HepG2 (cell line): Measurements from ENCODE around the gene SLC29A2. TPM values are rescaled to one million over a fixed set of nuclear protein-coding genes. Genes with fewer than 3 reads are reported as not detected.

Source experiments
- FOXA1 ChIP-seq, 2 experiments: fragments of 450-650 bp in 1 of 2; sonication (generic) in 1 of 2; formaldehyde crosslinking in 1 of 2; IDR thresholded peaks; 2 replicates each; pipeline versions ENCODE4 v1.4.0 to v1.6.1; 2016 to 2020; ENCODE audit warnings: missing genetic modification reagents in 1 of 2
- FOXO4 ChIP-seq: sonication (generic); formaldehyde crosslinking; conservative IDR thresholded peaks from 2 replicates; pipeline ENCODE4 v1.8.1; 2023; ENCODE audit warnings: missing genetic modification reagents
- GPN1 ChIP-seq: sonication (generic); formaldehyde crosslinking; IDR thresholded peaks from 2 replicates; pipeline ENCODE4 v1.5.1; 2020; ENCODE audit warnings: missing genetic modification reagents, borderline replicate concordance
- MED1 ChIP-seq: sonication (generic); formaldehyde crosslinking; IDR thresholded peaks from 2 replicates; pipeline ENCODE4 v1.4.0; 2020; ENCODE audit warnings: missing genetic modification reagents
- MEIS2 ChIP-seq: sonication (generic); formaldehyde crosslinking; IDR thresholded peaks from 2 replicates; pipeline ENCODE4 v1.9.0; 2021; ENCODE audit warnings: mild to moderate bottlenecking, missing genetic modification reagents
- REXO4 ChIP-seq: sonication (generic); formaldehyde crosslinking; IDR thresholded peaks from 2 replicates; pipeline ENCODE4 v1.8.0; 2022; ENCODE audit warnings: missing genetic modification reagents, mild to moderate bottlenecking, borderline replicate concordance
- SAP130 ChIP-seq: IDR thresholded peaks from 2 replicates; pipeline ENCODE4 v1.6.1; 2016; ENCODE audit warnings: low read depth
- SMC3 ChIP-seq: IDR thresholded peaks from 2 replicates; pipeline ENCODE4 v1.6.1; 2011; ENCODE audit warnings: low read length, improper control_type of control experiment
- ZBTB3 ChIP-seq: sonication (generic); formaldehyde crosslinking; IDR thresholded peaks from 2 replicates; pipeline ENCODE4 v1.4.0; 2020; ENCODE audit warnings: low read depth, mild to moderate bottlenecking, moderate library complexity, missing genetic modification reagents, borderline replicate concordance
- ZGPAT ChIP-seq: IDR thresholded peaks from 2 replicates; pipeline ENCODE4 v1.6.1; 2016; ENCODE audit warnings: mild to moderate bottlenecking
- ZNF138 ChIP-seq: sonication (generic); formaldehyde crosslinking; IDR thresholded peaks from 2 replicates; pipeline ENCODE4 v1.5.0; 2020; ENCODE audit warnings: mild to moderate bottlenecking, low read depth, missing genetic modification reagents
- ZNF766 ChIP-seq: sonication (generic); formaldehyde crosslinking; IDR thresholded peaks from 2 replicates; pipeline ENCODE4 v1.5.0; 2020; ENCODE audit warnings: missing genetic modification reagents, borderline replicate concordance
- ZNF891 ChIP-seq: sonication (generic); formaldehyde crosslinking; IDR thresholded peaks from 2 replicates; pipeline ENCODE4 v1.5.0; 2020; ENCODE audit warnings: mild to moderate bottlenecking, missing genetic modification reagents
- polyA plus RNA-seq, 8 experiments: library from polyadenylated mRNA; depleted of rRNA in 3 of 8; stranded (reverse) in 7 of 8; unstranded in 1 of 8; fragments of >200 nt; fragmentation: Illumina TruSeq in 4 of 8; extraction: Trizol in 4 of 8; gene quantifications; 2 replicates each; pipeline versions ENCODE4 v1.2.1 to v1.2.3, GENCODE V29; 2011 to 2016; ENCODE audit warnings: low read depth in 4 of 8, missing spikeins in 1 of 8, mixed read lengths in 1 of 8; ENCODE audit not compliant: insufficient read depth in 1 of 8
- total RNA-seq, 5 experiments: library from RNA; depleted of rRNA; stranded (reverse); fragments of >200 nt; fragmentation: Illumina TruSeq; extraction: Trizol; gene quantifications; 2 replicates each; pipeline ENCODE4 v1.2.3, GENCODE V29; 2016; ENCODE audit warnings: low read depth in 1 of 5
- TF ChIP-seq, protein P1 (sequence below): sonication (generic); formaldehyde crosslinking; IDR thresholded peaks from 2 replicates; pipeline ENCODE4 v1.4.0; 2020; ENCODE audit warnings: mild to moderate bottlenecking, missing genetic modification reagents, borderline replicate concordance
- TF ChIP-seq, protein P2 (sequence below): IDR thresholded peaks from 2 replicates; pipeline ENCODE4 v1.6.1; 2016; ENCODE audit warnings: low read depth
- TF ChIP-seq, protein P3 (sequence below): sonication (generic); formaldehyde crosslinking; IDR thresholded peaks from 2 replicates; pipeline ENCODE4 v1.5.0; 2020; ENCODE audit warnings: mild to moderate bottlenecking, missing genetic modification reagents
- TF ChIP-seq, protein P4 (sequence below): sonication (generic); formaldehyde crosslinking; IDR thresholded peaks from 2 replicates; pipeline ENCODE4 v1.5.1; 2020; ENCODE audit warnings: missing genetic modification reagents, mild to moderate bottlenecking, borderline replicate concordance

The SLC29A2 gene
- total and polyA plus RNA-seq, 2 of the 13 experiments (the other 11 are each of a cell fraction or from before 2014, with no cell fraction given) = 0.63 to 0.66 TPM

GRCh38 chr11:66344550-66345315 is 26.8 kb downstream of the SLC29A2 start, which contains the start of gene BRMS1 (continued):
- TF ChIP-seq, protein P1, sequence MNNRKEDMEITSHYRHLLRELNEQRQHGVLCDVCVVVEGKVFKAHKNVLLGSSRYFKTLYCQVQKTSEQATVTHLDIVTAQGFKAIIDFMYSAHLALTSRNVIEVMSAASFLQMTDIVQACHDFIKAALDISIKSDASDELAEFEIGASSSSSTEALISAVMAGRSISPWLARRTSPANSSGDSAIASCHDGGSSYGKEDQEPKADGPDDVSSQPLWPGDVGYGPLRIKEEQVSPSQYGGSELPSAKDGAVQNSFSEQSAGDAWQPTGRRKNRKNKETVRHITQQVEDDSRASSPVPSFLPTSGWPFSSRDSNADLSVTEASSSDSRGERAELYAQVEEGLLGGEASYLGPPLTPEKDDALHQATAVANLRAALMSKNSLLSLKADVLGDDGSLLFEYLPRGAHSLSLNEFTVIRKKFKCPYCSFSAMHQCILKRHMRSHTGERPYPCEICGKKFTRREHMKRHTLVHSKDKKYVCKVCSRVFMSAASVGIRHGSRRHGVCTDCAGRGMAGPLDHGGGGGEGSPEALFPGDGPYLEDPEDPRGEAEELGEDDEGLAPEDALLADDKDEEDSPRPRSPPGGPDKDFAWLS = no peak
- peak; percentile 92; the same call in 1 of the 2 replicates for TF ChIP-seq ZNF891 (CRISPR knock-in tag)
- no peak for TF ChIP-seq FOXA1 (IDR thresholded peaks at IDR 0.05)
- no peak for TF ChIP-seq FOXA1 (CRISPR knock-in tag; IDR thresholded peaks at IDR 0.05)
- TF ChIP-seq, protein P2, sequence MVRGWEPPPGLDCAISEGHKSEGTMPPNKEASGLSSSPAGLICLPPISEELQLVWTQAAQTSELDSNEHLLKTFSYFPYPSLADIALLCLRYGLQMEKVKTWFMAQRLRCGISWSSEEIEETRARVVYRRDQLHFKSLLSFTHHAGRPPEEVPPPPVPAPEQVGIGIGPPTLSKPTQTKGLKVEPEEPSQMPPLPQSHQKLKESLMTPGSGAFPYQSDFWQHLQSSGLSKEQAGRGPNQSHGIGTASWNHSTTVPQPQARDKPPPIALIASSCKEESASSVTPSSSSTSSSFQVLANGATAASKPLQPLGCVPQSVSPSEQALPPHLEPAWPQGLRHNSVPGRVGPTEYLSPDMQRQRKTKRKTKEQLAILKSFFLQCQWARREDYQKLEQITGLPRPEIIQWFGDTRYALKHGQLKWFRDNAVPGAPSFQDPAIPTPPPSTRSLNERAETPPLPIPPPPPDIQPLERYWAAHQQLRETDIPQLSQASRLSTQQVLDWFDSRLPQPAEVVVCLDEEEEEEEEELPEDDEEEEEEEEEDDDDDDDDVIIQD = 0 out of 2 replicates have a peak, but pooled peaks have one; percentile 14
- TF ChIP-seq, protein P3, sequence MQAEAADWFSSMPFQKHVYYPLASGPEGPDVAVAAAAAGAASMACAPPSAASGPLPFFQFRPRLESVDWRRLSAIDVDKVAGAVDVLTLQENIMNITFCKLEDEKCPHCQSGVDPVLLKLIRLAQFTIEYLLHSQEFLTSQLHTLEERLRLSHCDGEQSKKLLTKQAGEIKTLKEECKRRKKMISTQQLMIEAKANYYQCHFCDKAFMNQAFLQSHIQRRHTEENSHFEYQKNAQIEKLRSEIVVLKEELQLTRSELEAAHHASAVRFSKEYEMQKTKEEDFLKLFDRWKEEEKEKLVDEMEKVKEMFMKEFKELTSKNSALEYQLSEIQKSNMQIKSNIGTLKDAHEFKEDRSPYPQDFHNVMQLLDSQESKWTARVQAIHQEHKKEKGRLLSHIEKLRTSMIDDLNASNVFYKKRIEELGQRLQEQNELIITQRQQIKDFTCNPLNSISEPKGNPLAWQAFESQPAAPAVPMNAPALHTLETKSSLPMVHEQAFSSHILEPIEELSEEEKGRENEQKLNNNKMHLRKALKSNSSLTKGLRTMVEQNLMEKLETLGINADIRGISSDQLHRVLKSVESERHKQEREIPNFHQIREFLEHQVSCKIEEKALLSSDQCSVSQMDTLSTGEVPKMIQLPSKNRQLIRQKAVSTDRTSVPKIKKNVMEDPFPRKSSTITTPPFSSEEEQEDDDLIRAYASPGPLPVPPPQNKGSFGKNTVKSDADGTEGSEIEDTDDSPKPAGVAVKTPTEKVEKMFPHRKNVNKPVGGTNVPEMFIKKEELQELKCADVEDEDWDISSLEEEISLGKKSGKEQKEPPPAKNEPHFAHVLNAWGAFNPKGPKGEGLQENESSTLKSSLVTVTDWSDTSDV (CRISPR knock-in tag) = no peak
- TF ChIP-seq REXO4 = no peak
- no peak for TF ChIP-seq GPN1
- TF ChIP-seq, protein P4, sequence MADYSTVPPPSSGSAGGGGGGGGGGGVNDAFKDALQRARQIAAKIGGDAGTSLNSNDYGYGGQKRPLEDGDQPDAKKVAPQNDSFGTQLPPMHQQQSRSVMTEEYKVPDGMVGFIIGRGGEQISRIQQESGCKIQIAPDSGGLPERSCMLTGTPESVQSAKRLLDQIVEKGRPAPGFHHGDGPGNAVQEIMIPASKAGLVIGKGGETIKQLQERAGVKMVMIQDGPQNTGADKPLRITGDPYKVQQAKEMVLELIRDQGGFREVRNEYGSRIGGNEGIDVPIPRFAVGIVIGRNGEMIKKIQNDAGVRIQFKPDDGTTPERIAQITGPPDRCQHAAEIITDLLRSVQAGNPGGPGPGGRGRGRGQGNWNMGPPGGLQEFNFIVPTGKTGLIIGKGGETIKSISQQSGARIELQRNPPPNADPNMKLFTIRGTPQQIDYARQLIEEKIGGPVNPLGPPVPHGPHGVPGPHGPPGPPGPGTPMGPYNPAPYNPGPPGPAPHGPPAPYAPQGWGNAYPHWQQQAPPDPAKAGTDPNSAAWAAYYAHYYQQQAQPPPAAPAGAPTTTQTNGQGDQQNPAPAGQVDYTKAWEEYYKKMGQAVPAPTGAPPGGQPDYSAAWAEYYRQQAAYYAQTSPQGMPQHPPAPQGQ (CRISPR knock-in tag) = no peak
- TF ChIP-seq MED1 (CRISPR knock-in tag) = peak; percentile 58; the same call in 1 of the 2 replicates
- TF ChIP-seq ZNF138 (CRISPR knock-in tag) = no peak
- TF ChIP-seq SMC3 = no peak
- 0 out of 2 replicates have a peak, but pooled peaks have one; percentile 88 for TF ChIP-seq ZBTB3
- TF ChIP-seq FOXO4 (CRISPR knock-in tag) = no peak
- TF ChIP-seq ZGPAT (CRISPR knock-in tag) = peak; percentile 78; the same call in 1 of the 2 replicates
- peak; percentile 57; the same call in 1 of the 2 replicates for TF ChIP-seq MEIS2 (CRISPR knock-in tag)
- no peak for TF ChIP-seq ZNF766
- peak; percentile 100 for TF ChIP-seq SAP130 (CRISPR knock-in tag)
